HFFc6 (cell line): Measurements from ENCODE around the gene LIMS1. TPM values are rescaled to one million over a fixed set of nuclear protein-coding genes. Genes with fewer than 3 reads are reported as not detected.
A peak's percentile ranks its signal among the peaks of the same experiment; 100 is the strongest.

ENCODE experiments used
- DNase-seq: peaks from one replicate; pipeline ENCODE4 v3.0.0-alpha.2; 2018
- H3K27ac Mint-ChIP-seq: 2 replicates; pipeline ENCODE4 v1.8.0; 2020; ENCODE audit warnings: mild to moderate bottlenecking, mixed read lengths
- H3K27me3 Mint-ChIP-seq: 2 replicates; pipeline ENCODE4 v1.8.0; 2021; ENCODE audit warnings: mild to moderate bottlenecking, moderate library complexity, mixed read lengths; ENCODE audit not compliant: insufficient read depth
- H3K36me3 Mint-ChIP-seq: 2 replicates; pipeline ENCODE4 v1.8.0; 2021; ENCODE audit warnings: low read depth, mixed read lengths
- H3K4me1 Mint-ChIP-seq: 2 replicates; pipeline ENCODE4 v1.8.0; 2020; ENCODE audit warnings: low read depth, mixed read lengths
- H3K4me3 Mint-ChIP-seq: 2 replicates; pipeline ENCODE4 v1.8.0; 2020; ENCODE audit warnings: mild to moderate bottlenecking, moderate library complexity, mixed read lengths
- H3K9me3 Mint-ChIP-seq: 2 replicates; pipeline ENCODE4 v1.8.0; 2020; ENCODE audit warnings: mild to moderate bottlenecking, mixed read lengths
- total RNA-seq, 6 experiments: library from RNA; stranded (reverse); fragmentation: NEBNext Ultra II Directional; extraction: Animal tissue kit (Norgen Biotek cat#: 25700); gene quantifications; 2 replicates in 1 of 6; 3 replicates in 5 of 6; pipeline ENCODE4 v1.2.3, GENCODE V29; 2021
- TF ChIP-seq, protein P1 (sequence below): fragments of 200-600 bp; sonication (generic); IDR thresholded peaks from 2 replicates; pipeline ENCODE4 v1.5.0; 2021; ENCODE audit warnings: antibody characterized with exemption, mild to moderate bottlenecking

Gene LIMS1
- total RNA-seq, 6 experiments from 2014 or later, result 57.0 to 58.7 (median 57.8) TPM

DNA sequence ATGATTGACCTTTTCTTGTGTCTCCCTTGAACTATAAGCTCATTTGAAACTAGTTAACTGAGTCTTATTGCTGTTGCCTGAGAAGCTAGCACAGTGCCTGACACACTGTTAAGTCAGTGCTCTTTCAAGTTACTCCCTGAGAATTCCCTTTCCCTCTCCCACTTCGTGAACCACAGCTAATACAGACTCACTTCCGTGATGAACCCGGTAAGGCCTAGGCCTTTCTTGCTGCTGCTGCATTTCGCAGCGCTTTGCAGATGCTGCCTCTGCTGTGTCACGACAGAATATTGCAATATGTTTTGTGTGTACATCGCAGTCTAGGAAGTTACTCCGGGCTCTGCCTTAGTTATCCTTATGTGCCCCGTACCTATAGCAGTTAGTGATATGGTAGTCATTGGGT lies 42.8 kb downstream of the LIMS1 start:
- Mint-ChIP-seq H3K9me3 (no peaks in the 10 kb centered on the region), H3K4me1 (peaks cover 88% of the 10 kb centered on the region), H3K27ac (no peak overlapping the region; the same call in none of the 2 replicates), H3K4me3 (no peak overlapping the region), H3K36me3 (no peaks in the 10 kb centered on the region), H3K27me3 (no peaks in the 10 kb centered on the region; the same call in none of the 2 replicates)
- TF ChIP-seq, protein P1, sequence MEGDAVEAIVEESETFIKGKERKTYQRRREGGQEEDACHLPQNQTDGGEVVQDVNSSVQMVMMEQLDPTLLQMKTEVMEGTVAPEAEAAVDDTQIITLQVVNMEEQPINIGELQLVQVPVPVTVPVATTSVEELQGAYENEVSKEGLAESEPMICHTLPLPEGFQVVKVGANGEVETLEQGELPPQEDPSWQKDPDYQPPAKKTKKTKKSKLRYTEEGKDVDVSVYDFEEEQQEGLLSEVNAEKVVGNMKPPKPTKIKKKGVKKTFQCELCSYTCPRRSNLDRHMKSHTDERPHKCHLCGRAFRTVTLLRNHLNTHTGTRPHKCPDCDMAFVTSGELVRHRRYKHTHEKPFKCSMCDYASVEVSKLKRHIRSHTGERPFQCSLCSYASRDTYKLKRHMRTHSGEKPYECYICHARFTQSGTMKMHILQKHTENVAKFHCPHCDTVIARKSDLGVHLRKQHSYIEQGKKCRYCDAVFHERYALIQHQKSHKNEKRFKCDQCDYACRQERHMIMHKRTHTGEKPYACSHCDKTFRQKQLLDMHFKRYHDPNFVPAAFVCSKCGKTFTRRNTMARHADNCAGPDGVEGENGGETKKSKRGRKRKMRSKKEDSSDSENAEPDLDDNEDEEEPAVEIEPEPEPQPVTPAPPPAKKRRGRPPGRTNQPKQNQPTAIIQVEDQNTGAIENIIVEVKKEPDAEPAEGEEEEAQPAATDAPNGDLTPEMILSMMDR, result no peak
- DNase-seq, result no peak

DNA sequence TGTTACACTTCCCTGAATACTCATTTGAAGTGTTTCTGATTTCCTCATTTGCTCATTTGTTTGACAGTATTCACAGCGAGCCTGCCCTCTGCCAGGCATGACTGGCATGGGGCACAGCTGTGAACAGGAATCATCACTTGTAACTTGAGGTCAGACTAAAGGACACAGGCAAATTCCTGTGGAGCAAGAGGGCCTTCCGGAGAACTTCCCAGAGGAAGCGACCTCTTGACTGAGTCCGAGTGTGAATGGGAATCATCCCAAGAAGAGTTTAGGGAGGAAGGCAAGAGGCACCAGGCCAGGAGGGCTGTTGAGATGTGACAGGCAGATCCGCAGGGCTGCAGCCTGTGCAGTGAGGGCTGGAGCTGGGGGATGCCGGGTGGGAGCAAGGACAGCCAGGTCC lies 45.4 kb downstream of the LIMS1 start:
- DNase-seq, result no peak
- no peaks in the 10 kb centered on the region for H3K36me3 Mint-ChIP-seq
- H3K4me3 Mint-ChIP-seq, result peak overlapping the region; percentile 6; the same call in 1 of the 2 replicates
- TF ChIP-seq, protein P1, result no peak
- H3K9me3 Mint-ChIP-seq, result no peaks in the 10 kb centered on the region
- H3K4me1 Mint-ChIP-seq, result peaks cover 74% of the 10 kb centered on the region
- H3K27ac Mint-ChIP-seq, result peak overlapping the region; percentile 69
- peaks cover 1% of the 10 kb centered on the region for H3K27me3 Mint-ChIP-seq

DNA sequence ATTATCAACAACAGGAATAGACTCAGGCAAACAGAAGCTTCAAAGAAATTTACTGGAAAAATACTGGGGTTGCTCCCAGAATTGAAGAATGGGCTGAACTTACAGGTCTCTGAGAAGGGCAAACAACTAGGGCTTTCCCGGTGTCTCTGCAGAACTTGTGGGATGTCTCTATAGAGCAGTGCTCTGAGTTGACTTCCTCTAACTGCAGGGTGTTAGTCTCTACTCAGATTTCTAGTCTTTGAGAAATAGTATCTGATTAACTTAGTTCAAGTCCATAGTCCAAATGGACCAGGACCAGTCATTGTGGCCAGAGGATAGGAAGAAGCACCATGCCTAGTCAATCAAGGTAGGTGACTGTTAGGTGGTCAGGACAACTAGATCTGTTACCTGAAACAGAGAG lies 45.8 kb downstream of the LIMS1 start:
- peaks cover 74% of the 10 kb centered on the region for H3K4me1 Mint-ChIP-seq
- peaks cover 2% of the 10 kb centered on the region for H3K27me3 Mint-ChIP-seq
- H3K4me3 Mint-ChIP-seq, result no peak overlapping the region
- H3K27ac Mint-ChIP-seq, result peak overlapping the region; percentile 3; the same call in 1 of the 2 replicates
- TF ChIP-seq, protein P1, result no peak
- H3K9me3 Mint-ChIP-seq, result no peaks in the 10 kb centered on the region
- no peaks in the 10 kb centered on the region for H3K36me3 Mint-ChIP-seq
- no peak for DNase-seq

DNA sequence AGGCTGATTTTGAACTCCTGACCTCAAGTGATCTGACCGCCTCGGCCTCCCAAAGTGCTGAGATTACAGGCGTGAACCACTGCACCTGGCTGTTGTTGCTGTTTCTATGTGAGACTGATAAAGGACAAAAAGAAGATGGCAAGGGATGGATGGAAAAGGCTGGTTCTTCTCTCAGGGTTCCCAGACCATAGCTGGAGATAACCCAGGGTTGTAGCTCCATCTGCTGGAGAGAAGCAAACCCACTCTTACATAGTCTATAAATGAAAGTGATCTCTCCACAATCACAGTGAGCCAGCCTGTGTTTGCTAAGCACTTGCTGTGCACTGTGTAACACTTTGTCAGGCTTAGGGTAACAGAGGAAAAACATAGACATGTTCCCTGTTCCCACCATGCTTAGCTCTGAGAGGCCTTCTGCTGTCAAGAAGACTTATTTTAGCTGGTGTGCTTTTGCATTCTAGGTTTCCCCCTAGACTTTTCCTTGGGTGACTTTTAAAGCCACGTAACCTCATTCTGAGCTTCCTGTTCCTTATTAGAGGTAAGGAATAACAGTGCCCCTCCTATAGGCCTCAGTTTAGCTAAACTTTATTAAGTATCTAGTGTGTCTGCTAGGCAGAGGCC lies 49.7 kb downstream of the LIMS1 start:
- no peak overlapping the region for H3K4me3 Mint-ChIP-seq
- H3K27ac Mint-ChIP-seq, result peak overlapping the region; percentile 59
- DNase-seq, result peak; percentile 76
- peaks cover 2% of the 10 kb centered on the region for H3K27me3 Mint-ChIP-seq
- H3K36me3 Mint-ChIP-seq, result no peaks in the 10 kb centered on the region
- H3K9me3 Mint-ChIP-seq, result no peaks in the 10 kb centered on the region
- TF ChIP-seq, protein P1, result peak; percentile 91
- H3K4me1 Mint-ChIP-seq, result peaks cover 75% of the 10 kb centered on the region

DNA sequence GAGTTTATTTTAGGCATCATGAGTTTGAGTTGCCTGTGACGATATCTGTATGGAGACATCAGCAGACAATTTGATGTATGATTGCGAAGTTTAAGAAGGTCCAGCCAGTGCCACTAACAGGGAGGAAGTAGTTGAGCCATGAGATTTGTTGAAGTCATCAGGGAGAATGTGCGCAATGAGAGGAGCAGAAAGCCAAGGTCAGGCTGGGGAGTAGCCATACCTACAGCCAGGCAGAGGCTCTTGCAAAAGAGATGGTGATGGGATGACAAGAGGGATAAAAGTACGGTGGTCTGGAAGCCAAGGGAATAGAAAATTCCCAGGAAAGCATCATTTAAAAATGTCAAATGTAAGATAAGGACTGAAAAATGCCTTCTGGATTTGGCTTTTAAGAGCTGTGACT lies 51.2 kb downstream of the LIMS1 start:
- Mint-ChIP-seq H3K36me3 (no peaks in the 10 kb centered on the region), H3K9me3 (no peaks in the 10 kb centered on the region), H3K4me3 (peak overlapping the region; percentile 75), H3K4me1 (peaks cover 76% of the 10 kb centered on the region), H3K27ac (peak overlapping the region; percentile 90), H3K27me3 (peaks cover 2% of the 10 kb centered on the region)
- TF ChIP-seq, protein P1, result no peak
- no peak for DNase-seq
